Body of pancreas (tissue), 4 donors: ENCODE results near the gene SART1. TPM values are rescaled to one million over a fixed set of nuclear protein-coding genes. Genes with fewer than 3 reads are reported as not detected.

Experiments used
- ATAC-seq: fragments of 150-250 bp; one replicate; pipeline ENCODE4 v1.9.1; 2016
- DNase-seq, 4 donors: peaks; one replicate each; pipeline ENCODE4 v3.0.0-alpha.2; 2019
- H3K27ac ChIP-seq, 4 donors: fragments of 200-600 bp; sonication (generic); 1 replicate in 3 of 4; 2 replicates in 1 of 4; pipeline versions ENCODE4 v1.5.1 to v1.6.1; 2016 to 2019; ENCODE audit warnings: mild to moderate bottlenecking in 1 of 4, mixed read lengths in 1 of 4, moderate library complexity in 1 of 4
- H3K27me3 ChIP-seq, 2 donors: fragments of 200-600 bp; sonication (generic); one replicate each; pipeline ENCODE4 v1.6.0; 2016; ENCODE audit warnings: mild to moderate bottlenecking in 1 of 2
- H3K36me3 ChIP-seq, 2 donors: fragments of 200-600 bp; sonication (generic); replicated peaks in 1 of 2; 2 replicates each; pipeline ENCODE4 v1.5.1; 2016; ENCODE audit warnings: low read depth in 2 of 2; ENCODE audit not compliant: insufficient read depth in 1 of 2
- H3K4me1 ChIP-seq: fragments of 200-600 bp; sonication (generic); one replicate; pipeline ENCODE4 v1.6.0; 2016
- H3K4me3 ChIP-seq, 2 donors: fragments of 200-600 bp; sonication (generic); 1 replicate in 1 of 2; 2 replicates in 1 of 2; pipeline ENCODE4 v1.5.1; 2016 to 2019
- H3K9me3 ChIP-seq, 3 donors: fragments of 200-600 bp; sonication (generic); 1 replicate in 2 of 3; 2 replicates in 1 of 3; pipeline ENCODE4 v1.5.1; 2016
- POLR2A ChIP-seq, 3 donors: fragments of 450-650 bp; IDR thresholded peaks; one replicate each; pipeline ENCODE4 v1.6.1; 2016; ENCODE audit warnings: antibody characterized with exemption in 3 of 3, mild to moderate bottlenecking in 2 of 3
- WGBS, 2 donors: methylation state at CpG; one replicate each; pipeline ENCODE4 v1.1.5; 2017; 5-methylcytosine and 5-hydroxymethylcytosine counted together
- intact Hi-C: fragments of 100-400 bp; cut with DNase I; formaldehyde crosslinking; loops from one replicate; pipeline ENCODE4 v1.15.1; 2023
- total RNA-seq, 2 donors: library from RNA; depleted of rRNA; stranded (reverse); fragments of >200 nt; gene quantifications; one replicate each; pipeline ENCODE4 v1.1.0, GENCODE V29; 2016
- TF ChIP-seq, protein P1 (sequence below), 7 experiments: fragments of 450-650 bp in 4 of 7; fragments of 200-600 bp in 3 of 7; sonication (generic) in 3 of 7; IDR thresholded peaks; one replicate each; pipeline ENCODE4 v1.5.1; 2016 to 2019; ENCODE audit warnings: antibody characterized with exemption in 7 of 7

The SART1 gene
- total RNA-seq, 2 donors from 2014 or later, result 27.5 to 60.6 TPM

DNA sequence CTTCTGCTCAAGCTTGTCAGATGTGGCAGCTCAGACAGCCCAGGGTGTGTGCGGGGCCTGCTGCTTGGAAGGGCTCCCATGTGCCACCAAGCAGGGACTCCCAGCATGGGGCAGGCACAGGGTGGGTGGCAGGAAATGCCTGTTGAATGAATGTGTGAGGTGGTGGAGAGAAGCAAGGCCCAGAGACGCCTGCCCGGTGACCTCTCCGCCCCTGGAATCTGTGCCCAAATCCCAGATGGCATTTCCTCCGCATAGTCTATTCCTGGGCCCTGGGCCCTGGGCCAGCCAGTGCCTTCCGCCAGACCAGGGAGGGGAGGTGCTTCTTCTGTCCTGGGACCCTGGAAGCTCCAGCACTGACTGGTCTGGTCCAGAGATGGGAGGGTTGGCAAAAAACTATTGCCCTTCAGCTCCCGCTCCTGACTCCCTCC is 53.9 kb downstream of the SART1 start:
- DNase-seq (no peak), ATAC-seq (no peak)
- H3K27ac ChIP-seq, result no peak overlapping the region
- no peak for TF ChIP-seq POLR2A (IDR thresholded peaks at IDR 0.05)
- TF ChIP-seq, protein P1, sequence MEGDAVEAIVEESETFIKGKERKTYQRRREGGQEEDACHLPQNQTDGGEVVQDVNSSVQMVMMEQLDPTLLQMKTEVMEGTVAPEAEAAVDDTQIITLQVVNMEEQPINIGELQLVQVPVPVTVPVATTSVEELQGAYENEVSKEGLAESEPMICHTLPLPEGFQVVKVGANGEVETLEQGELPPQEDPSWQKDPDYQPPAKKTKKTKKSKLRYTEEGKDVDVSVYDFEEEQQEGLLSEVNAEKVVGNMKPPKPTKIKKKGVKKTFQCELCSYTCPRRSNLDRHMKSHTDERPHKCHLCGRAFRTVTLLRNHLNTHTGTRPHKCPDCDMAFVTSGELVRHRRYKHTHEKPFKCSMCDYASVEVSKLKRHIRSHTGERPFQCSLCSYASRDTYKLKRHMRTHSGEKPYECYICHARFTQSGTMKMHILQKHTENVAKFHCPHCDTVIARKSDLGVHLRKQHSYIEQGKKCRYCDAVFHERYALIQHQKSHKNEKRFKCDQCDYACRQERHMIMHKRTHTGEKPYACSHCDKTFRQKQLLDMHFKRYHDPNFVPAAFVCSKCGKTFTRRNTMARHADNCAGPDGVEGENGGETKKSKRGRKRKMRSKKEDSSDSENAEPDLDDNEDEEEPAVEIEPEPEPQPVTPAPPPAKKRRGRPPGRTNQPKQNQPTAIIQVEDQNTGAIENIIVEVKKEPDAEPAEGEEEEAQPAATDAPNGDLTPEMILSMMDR (IDR thresholded peaks at IDR 0.05), result no peak
- H3K9me3 ChIP-seq, result no peaks in the 10 kb centered on the region
- no peaks in the 10 kb centered on the region for H3K4me1 ChIP-seq
- intact Hi-C loops, result no loop called here
- no peaks in the 10 kb centered on the region for H3K36me3 ChIP-seq
- H3K4me3 ChIP-seq, result no peak overlapping the region
- no peaks in the 10 kb centered on the region for H3K27me3 ChIP-seq
- WGBS, 2 donors, result 40 to 48% methylated on average over 5 to 7 of the region's 7 CpGs

DNA sequence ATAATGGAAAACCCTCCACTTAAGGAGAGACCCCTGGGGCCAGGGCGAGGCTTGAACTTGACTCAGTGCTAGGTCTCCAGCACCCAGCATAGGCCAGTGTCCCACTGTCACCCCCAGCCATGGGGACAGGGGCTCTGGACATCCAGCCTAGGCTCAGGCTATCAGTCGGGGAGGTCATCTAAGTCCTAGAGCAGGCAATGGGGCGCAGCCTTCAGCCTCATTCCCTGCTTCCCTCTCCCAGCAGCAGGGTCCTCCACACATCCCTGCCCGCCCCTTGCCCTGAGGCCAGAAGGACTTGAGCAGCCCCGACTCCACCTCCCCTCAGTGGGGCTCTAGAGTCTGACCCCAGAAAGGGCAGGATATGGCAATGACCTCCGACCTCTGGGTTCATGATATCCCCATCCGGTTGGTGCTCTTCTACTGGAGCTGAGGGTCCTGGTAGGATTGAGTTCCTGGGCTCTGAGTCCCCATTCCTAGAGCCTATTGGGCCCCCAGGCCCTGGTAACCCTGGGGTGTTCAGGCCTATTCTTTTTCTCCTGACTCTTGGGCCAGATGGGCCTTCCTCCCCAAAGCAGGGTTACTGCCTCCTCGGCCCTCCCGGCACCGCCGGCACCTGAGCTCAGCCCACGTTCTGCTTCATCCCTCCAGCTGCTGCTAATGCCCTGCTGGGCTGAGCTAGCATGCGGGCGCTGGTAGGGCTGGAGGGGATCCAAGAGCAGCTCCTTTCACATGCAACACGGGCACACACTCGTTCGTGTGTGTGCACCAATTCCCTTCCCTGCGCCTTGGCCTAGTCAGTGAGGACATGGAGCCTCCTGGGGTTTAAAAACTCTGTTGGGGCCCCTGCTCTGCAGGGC is 54.6 kb downstream of the SART1 start:
- H3K4me3 ChIP-seq, result no peak overlapping the region
- no peaks in the 10 kb centered on the region for H3K27me3 ChIP-seq
- H3K27ac ChIP-seq, result no peak overlapping the region
- H3K36me3 ChIP-seq, result no peaks in the 10 kb centered on the region
- WGBS, 2 donors, result 82 to 87% methylated on average over 10 to 18 of the region's 18 CpGs
- no peaks in the 10 kb centered on the region for H3K9me3 ChIP-seq
- H3K4me1 ChIP-seq, result no peaks in the 10 kb centered on the region
- no peak for DNase-seq
- TF ChIP-seq POLR2A (IDR thresholded peaks at IDR 0.05), result no peak
- TF ChIP-seq, protein P1 (IDR thresholded peaks at IDR 0.05), result no peak
- intact Hi-C loops, result no loop called here
- no peak for ATAC-seq

DNA sequence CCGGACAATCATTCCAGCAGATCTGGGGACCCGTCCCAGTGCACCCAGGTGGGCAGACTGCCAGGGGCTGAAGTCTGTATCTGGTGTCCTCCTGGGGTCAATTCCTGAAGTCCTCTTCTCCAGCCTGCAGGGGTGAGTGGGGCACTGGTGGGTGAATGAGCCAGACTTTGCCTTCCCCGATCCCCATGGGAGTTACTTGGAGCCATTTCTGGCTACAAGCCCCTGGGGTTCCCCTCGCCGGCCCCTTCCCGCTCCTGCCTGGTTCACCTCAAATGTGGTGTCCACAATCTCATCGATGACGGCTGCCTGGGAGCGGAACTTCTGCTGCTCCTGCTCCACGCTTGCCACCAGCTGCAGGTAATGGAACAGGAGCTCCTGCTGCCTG is 55.3 kb downstream of the SART1 start:
- intact Hi-C loops, result no loop called here
- no peaks in the 10 kb centered on the region for H3K36me3 ChIP-seq
- no peak overlapping the region for H3K27ac ChIP-seq
- no peaks in the 10 kb centered on the region for H3K4me1 ChIP-seq
- no peaks in the 10 kb centered on the region for H3K9me3 ChIP-seq
- DNase-seq (no peak), ATAC-seq (no peak)
- H3K27me3 ChIP-seq, result no peaks in the 10 kb centered on the region
- no peak overlapping the region for H3K4me3 ChIP-seq
- WGBS, 2 donors, result 82% methylated on average over 10 of the region's 10 CpGs; no CpG with 5 or more reads in 1 of the 2 donors
- TF ChIP-seq, protein P1 (IDR thresholded peaks at IDR 0.05), result no peak
- TF ChIP-seq POLR2A (IDR thresholded peaks at IDR 0.05), result no peak

DNA sequence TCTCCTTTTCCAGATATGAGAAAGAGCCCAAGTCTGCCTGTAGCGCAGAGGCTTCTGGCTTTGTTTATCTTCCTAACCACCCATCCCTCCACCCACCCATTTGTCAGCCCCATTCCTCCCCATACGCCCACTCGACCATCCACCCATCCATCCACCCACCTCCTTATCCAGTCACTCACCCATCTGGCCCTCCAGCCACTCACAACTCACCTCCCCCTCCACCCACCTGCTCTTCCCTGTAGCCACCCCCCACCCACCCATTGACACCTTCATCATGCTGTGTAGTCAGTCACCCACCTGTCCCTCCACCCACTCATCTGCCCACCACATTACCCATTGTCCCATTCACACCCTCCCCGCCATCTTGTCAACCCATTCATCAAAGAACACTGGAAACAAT is 55.8 kb downstream of the SART1 start:
- TF ChIP-seq POLR2A (IDR thresholded peaks at IDR 0.05), result no peak
- TF ChIP-seq, protein P1 (IDR thresholded peaks at IDR 0.05), result no peak
- Histone ChIP-seq H3K27me3 (no peaks in the 10 kb centered on the region), H3K27ac (no peak overlapping the region), H3K36me3 (no peaks in the 10 kb centered on the region), H3K4me1 (peaks cover 4% of the 10 kb centered on the region), H3K4me3 (no peak overlapping the region), H3K9me3 (no peaks in the 10 kb centered on the region)
- ATAC-seq (no peak), DNase-seq (no peak)
- intact Hi-C loops, result no loop called here
- WGBS, 2 donors, result 72% methylated on average over 4 of the region's 4 CpGs

DNA sequence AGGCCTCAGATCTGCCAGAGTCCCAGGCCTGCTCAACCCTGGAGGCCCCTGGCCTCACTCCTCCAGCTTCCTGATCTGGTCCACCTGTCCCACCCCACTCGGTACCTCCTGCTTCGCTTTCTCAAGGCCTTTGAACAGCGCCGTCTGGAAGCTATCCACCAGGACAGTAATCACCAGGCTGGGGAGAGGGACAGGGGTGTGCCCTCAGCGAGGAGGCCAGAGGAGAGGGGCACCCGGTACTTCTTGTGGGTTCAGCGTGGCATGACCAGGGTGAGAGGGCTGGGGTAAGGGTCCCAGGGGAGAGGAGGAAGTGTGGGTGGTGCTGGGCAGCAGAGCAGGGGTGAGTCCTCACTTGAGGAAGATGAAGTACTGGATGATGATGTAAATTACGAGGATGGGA is 58.7 kb downstream of the SART1 start:
- Histone ChIP-seq H3K27ac (no peak overlapping the region), H3K36me3 (no peaks in the 10 kb centered on the region), H3K4me3 (no peak overlapping the region), H3K9me3 (no peaks in the 10 kb centered on the region), H3K4me1 (peaks cover 11% of the 10 kb centered on the region), H3K27me3 (no peaks in the 10 kb centered on the region)
- intact Hi-C loops, result no loop called here
- DNase-seq, result no peak
- no peak for TF ChIP-seq POLR2A (IDR thresholded peaks at IDR 0.05)
- TF ChIP-seq, protein P1 (IDR thresholded peaks at IDR 0.05), result no peak
- no peak for ATAC-seq
- 67 to 78% methylated on average over 6 to 8 of the region's 8 CpGs for WGBS, 2 donors
